Measurements from ENCODE around the gene CYP4B1.

DNA sequence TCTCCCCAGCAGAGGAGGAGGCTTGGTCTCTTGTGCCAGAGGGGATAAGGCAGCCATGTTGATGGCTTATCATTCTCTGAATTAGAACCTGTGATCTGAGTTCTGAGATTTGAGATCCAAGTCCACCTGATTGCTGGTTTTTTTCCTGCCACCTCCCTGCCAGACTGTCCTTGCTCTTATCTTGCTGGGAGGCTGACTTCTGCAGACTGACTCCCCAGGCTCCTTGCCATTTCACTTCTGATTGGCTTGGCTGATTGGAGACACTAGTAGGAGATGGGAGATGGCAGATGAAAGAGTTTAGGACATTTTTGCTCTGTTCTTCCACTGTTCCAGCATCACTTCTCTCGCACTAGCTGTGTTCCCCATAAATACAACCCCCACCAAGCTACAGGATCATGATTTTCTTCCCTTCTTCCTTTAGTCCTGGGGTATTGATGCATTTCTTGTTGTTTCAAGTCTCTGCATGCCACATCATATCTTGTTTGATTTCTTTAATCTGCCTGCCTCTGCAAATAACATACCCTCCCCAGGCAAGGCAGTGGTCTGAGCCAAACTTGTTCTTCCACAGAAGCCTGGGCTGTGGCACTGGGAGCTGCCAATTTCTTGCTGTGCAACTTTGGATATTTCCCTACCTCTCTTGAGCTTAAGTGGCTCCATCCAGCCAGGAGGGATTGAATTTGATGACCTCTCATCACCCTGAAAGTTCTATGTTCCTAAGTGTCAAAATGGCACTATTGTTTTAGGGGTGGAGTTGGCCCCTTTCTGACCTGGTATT is 963 bp upstream of the CYP4B1 start:
- no peak for TF ChIP-seq EZH2 (IDR thresholded peaks at IDR 0.05)
- TF ChIP-seq, protein P1, sequence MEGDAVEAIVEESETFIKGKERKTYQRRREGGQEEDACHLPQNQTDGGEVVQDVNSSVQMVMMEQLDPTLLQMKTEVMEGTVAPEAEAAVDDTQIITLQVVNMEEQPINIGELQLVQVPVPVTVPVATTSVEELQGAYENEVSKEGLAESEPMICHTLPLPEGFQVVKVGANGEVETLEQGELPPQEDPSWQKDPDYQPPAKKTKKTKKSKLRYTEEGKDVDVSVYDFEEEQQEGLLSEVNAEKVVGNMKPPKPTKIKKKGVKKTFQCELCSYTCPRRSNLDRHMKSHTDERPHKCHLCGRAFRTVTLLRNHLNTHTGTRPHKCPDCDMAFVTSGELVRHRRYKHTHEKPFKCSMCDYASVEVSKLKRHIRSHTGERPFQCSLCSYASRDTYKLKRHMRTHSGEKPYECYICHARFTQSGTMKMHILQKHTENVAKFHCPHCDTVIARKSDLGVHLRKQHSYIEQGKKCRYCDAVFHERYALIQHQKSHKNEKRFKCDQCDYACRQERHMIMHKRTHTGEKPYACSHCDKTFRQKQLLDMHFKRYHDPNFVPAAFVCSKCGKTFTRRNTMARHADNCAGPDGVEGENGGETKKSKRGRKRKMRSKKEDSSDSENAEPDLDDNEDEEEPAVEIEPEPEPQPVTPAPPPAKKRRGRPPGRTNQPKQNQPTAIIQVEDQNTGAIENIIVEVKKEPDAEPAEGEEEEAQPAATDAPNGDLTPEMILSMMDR (IDR thresholded peaks at IDR 0.05), result no peak
- TF ChIP-seq EZH2phosphoT487 (IDR thresholded peaks at IDR 0.05), result no peak

All from neural progenitor cell (in vitro differentiated cells).